CD4-positive, alpha-beta T cell treated with Interleukin-21 for 1 hour (primary cell): ENCODE results near the gene ADGRG1.

Experiments
- DNase-seq: peaks from one replicate; pipeline ENCODE4 v3.0.0-alpha.2; 2020

Gene ADGRG1

GRCh38 chr16:57688487-57688986 lies 60.1 kb downstream of the ADGRG1 start:
- no peak for DNase-seq

GRCh38 chr16:57688987-57689761 lies 60.7 kb downstream of the ADGRG1 start:
- no peak for DNase-seq

DNA sequence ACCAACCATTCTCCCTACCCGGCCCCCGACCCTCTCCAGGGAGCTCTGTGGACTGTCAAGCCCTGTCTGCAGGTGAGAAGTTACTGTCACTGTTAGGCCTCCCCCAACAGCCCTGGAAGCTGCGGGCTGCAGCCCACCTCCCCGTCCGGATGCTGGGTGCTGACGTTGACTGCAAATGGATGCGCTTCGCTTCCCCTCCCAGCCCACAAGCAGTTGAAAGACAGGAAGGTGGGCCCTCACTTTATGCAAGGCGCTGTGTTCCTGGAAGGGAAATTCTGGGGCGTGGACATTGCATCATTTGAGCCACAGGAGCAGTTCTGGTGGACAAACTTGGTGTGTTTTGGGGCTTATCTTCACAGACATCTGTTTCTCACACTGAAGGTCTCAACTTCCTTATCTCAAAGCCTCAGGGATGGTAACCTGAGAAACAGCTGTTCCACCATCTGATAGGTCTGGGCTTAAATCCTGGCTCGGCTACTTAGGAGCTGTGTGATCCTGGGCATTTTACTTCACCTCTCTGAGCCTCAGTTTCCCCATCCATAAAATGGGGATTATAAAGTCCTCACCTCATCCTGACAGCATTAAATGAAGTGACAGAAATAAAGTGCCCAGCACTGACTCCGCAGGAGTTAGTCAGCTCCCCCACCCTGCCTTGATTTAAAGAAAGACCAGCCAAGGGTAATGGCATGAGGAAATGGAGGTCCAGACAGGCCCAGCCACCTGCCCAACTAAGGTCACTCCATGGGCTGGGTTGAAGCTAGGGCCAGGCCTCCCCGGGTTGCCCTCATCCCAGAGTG lies 61.5 kb downstream of the ADGRG1 start:
- DNase-seq, result peak; percentile 58

GRCh38 chr16:57690782-57691471 lies 62.5 kb downstream of the ADGRG1 start:
- DNase-seq, result no peak

GRCh38 chr16:57692636-57693035 lies 64.2 kb downstream of the ADGRG1 start:
- no peak for DNase-seq

GRCh38 chr16:57693550-57693949 lies 65.1 kb downstream of the ADGRG1 start:
- DNase-seq, result no peak

GRCh38 chr16:57694231-57694724 lies 65.8 kb downstream of the ADGRG1 start:
- DNase-seq, result no peak

DNA sequence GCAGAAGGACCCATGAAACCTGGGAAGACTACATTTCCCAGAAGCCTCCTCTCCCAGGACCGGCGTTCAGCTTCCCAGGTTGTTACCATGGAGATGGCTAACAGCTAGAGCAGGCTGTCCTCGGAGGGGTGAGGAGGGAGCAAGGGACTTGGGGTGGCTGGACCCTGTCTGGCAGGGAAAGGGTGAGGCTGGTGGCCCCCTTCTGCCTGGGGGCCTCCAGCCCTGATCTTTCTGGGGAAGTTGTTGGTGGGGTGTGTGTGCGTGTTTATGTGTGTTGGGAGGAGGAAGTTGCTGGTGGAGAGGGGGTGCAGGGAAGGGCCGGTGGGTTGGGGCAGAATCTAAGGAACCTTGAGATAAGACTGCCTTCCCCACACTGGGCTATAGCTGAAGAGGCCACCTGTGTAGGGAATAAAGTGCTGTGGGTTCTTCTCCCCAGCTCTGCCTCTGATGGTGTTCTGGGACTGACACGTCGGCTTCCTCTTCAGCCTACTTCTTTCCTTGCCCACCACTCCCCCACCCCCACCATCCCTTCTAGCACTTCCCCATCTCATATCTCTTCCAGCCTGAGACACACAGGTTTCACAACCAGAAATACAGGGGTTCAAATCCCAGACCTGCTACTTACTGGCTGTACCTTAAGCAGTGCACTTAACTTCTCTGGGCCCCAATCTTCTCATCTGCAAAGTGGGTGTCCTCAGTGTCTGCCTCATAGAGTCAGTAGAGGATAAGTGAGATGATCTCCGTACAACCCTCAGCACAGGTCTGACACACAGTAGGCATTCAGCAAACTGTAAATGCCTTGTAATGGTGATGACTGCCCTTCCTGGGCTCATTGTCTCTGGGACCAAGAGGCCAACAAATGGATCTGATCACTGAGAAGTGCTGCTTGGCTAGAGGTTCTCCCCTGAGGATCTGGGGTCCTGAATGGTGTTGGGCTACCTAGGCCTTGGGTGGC lies 66.6 kb downstream of the ADGRG1 start, which contains the start of gene DRC7:
DRC7 (plus strand) TSS at position 82 of the 955 bp plus-strand sequence. CDS start 3,144 bp downstream, outside the sequence.
- DNase-seq, result peak; percentile 36

- no peak for DNase-seq
Measured at GRCh38 chr16:57695680-57696069, 67.2 kb downstream of the ADGRG1 start.

DNA sequence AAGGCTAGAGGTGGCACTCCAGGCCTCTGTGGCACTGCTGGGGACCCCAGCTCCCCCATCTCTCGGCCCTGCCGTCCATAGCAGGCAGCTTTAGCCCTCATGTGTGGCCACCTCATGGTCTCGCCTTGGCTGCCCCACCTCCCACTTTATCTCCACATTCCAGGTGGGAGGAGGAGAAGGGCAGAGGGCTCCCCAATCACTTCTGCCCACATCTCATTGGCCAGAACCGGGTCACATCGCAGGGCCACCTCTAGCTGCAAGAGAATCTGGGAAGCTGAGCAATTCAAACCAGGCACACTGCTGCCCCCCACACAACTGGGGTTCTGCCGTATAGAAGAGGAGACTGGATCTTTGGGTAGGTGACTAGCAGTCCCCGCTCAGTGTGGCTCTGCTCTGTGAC lies 67.8 kb downstream of the ADGRG1 start:
- DNase-seq, result no peak

GRCh38 chr16:57697896-57698537 lies 69.6 kb downstream of the ADGRG1 start:
- no peak for DNase-seq

- no peak for DNase-seq
Measured at GRCh38 chr16:57698812-57699405, 70.5 kb downstream of the ADGRG1 start.

- DNase-seq, result no peak
Measured at GRCh38 chr16:57699481-57699880, 71.1 kb downstream of the ADGRG1 start.

- no peak for DNase-seq
Measured at GRCh38 chr16:57699899-57700298, 71.5 kb downstream of the ADGRG1 start.

- DNase-seq, result no peak
Measured at GRCh38 chr16:57700781-57701551, 72.5 kb downstream of the ADGRG1 start.

DNA sequence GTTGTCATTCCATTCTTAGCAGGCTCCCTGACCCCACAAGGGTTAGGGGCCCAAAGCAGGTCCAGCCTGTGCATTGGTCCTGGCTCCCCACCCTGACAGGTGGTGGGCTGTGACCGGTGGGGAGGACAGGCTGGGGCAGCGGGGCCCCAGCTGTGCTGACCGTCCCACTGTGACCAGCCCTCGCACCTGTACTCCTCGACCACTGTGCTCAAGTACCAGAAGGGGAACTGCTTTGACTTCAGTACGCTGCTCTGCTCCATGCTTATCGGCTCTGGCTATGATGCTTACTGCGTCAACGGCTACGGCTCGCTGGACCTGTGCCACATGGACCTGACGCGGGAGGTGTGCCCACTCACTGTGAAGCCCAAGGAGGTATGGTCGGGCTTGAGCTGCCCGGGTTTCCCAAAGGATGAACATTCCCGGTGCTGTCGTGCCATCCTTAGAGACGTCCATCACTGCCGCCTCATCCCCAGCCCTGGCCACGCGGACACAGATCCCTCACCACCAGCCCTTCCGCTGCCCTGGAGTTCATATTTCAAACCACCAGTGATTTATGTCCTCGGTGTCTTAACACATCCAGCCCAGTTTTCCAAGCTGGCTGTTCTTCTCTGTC lies 73.4 kb downstream of the ADGRG1 start:
- no peak for DNase-seq

GRCh38 chr16:57703416-57704010 lies 75.1 kb downstream of the ADGRG1 start:
- no peak for DNase-seq

- no peak for DNase-seq
Measured at GRCh38 chr16:57704011-57704904, 75.8 kb downstream of the ADGRG1 start.
